Measurements from ENCODE around the gene UMPS.

DNA sequence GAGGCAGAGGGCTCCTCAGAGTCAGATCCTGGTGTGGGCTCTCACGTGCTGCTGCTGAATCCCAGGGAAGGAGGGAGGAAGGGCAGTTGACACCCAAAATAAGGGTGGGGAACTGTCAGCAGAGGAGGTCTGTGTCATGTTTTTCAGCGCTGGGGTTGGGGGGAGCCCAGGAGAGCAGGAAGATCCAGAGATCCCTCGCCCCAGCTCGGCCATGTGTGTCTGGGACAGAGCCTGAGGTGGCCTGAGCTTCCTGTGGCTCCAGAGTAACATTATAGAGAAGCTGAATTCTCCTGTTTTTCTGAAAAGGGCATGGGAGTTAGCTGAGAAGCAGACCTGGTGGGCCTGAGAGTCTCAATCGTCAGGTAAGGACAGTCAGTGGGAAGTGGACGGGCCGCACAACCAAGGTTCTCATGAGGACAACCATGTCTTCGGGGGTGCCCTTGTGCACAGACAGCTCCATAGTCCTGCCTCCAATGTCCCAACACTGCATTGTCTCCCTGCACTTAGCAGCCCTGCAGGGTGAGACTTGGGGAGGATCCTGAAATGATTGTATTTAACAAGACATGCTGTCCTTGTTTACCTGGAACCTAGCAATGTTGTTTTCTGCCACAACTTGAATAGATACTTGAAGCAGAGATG, 18.4 kb downstream of the UMPS start:
- TF ChIP-seq, protein P1, sequence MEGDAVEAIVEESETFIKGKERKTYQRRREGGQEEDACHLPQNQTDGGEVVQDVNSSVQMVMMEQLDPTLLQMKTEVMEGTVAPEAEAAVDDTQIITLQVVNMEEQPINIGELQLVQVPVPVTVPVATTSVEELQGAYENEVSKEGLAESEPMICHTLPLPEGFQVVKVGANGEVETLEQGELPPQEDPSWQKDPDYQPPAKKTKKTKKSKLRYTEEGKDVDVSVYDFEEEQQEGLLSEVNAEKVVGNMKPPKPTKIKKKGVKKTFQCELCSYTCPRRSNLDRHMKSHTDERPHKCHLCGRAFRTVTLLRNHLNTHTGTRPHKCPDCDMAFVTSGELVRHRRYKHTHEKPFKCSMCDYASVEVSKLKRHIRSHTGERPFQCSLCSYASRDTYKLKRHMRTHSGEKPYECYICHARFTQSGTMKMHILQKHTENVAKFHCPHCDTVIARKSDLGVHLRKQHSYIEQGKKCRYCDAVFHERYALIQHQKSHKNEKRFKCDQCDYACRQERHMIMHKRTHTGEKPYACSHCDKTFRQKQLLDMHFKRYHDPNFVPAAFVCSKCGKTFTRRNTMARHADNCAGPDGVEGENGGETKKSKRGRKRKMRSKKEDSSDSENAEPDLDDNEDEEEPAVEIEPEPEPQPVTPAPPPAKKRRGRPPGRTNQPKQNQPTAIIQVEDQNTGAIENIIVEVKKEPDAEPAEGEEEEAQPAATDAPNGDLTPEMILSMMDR (IDR thresholded peaks at IDR 0.05) = no peak
- TF ChIP-seq PHF8 (IDR thresholded peaks at IDR 0.05; ENCODE audit: borderline replicate concordance, low read depth) = no peak
- TF ChIP-seq RARB (CRISPR knock-in tag; IDR thresholded peaks at IDR 0.05) = no peak
- TF ChIP-seq MAFK (IDR thresholded peaks at IDR 0.05; ENCODE audit: partially characterized antibody) = no peak
- TF ChIP-seq SMC3 (IDR thresholded peaks at IDR 0.05) = no peak
- no peak for TF ChIP-seq CHD2 (IDR thresholded peaks at IDR 0.05; ENCODE audit: low read length, partially characterized antibody)
- TF ChIP-seq RFX5 (IDR thresholded peaks at IDR 0.05) = no peak
- no peak for TF ChIP-seq JUN (IDR thresholded peaks at IDR 0.05)
- TF ChIP-seq CEBPB (IDR thresholded peaks at IDR 0.05) = no peak
- TF ChIP-seq, protein P2, sequence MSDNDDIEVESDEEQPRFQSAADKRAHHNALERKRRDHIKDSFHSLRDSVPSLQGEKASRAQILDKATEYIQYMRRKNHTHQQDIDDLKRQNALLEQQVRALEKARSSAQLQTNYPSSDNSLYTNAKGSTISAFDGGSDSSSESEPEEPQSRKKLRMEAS (IDR thresholded peaks at IDR 0.05) = no peak
